Measurements from ENCODE around the gene GRAMD2A. TPM values are rescaled to one million over a fixed set of nuclear protein-coding genes. Genes with fewer than 3 reads are reported as not detected.

The GRAMD2A gene
- total and polyA plus RNA-seq, 2 experiments from 2014 or later = 0.70 to 2.8 TPM

GRCh38 chr15:72202302-72202701 is 4.7 kb upstream of the GRAMD2A start (continued):
- TF ChIP-seq REST (IDR thresholded peaks at IDR 0.05; ENCODE audit: unreplicated experiment) (no peak), EZH2 (IDR thresholded peaks at IDR 0.05; ENCODE audit: low read depth, unreplicated experiment) (no peak), ZNF331 (CRISPR knock-in tag; IDR thresholded peaks at IDR 0.05; ENCODE audit: low read depth) (no peak), CTCF (conservative IDR thresholded peaks at IDR 0.05; ENCODE audit: low read depth in 2 of 2) (no peak), EZH2phosphoT487 (IDR thresholded peaks at IDR 0.05; ENCODE audit: unreplicated experiment) (no peak)

- Histone ChIP-seq H3K79me2 (replicated peaks; ENCODE audit: insufficient read depth) (0 out of 2 replicates have a peak, but pooled peaks cover 2% of the 10 kb centered on the region), H3K4me2 (no peak overlapping the region), H3F3A (replicated peaks; ENCODE audit: low read depth) (peaks cover 82% of the 10 kb centered on the region), H3K4me1 (ENCODE audit: insufficient read depth) (0 out of 2 replicates have a peak, but pooled peaks cover 9% of the 10 kb centered on the region), H2AFZ (no peak overlapping the region), H3K27ac (ENCODE audit: low read depth) (no peak overlapping the region), H3K27me3 (ENCODE audit: insufficient read depth) (peaks cover 9% of the 10 kb centered on the region), H4K20me1 (replicated peaks; ENCODE audit: insufficient read depth) (peaks cover 56% of the 10 kb centered on the region), H3K36me3 (ENCODE audit: insufficient read depth) (peaks cover 64% of the 10 kb centered on the region), H3K4me3 (no peak overlapping the region), H3K9me2 (ENCODE audit: insufficient read depth) (no peaks in the 10 kb centered on the region)
- DNase-seq (ENCODE audit: low spot score) (no peak), ATAC-seq (no peak)
- Mint-ChIP-seq H3K4me1 (peaks cover 8% of the 10 kb centered on the region), H3K27ac (no peak overlapping the region), H3K9me3 (peaks cover 3% of the 10 kb centered on the region; the same call in 1 of the 3 replicates), H3K4me3 (no peak overlapping the region), H3K27me3 (ENCODE audit: insufficient read depth, low read depth, poor library complexity) (peaks cover 31% of the 10 kb centered on the region), H3K36me3 (ENCODE audit: low read depth) (peaks cover 85% of the 10 kb centered on the region)
- no peak for TF ChIP-seq ZNF114 (CRISPR knock-in tag; IDR thresholded peaks at IDR 0.05)
- no peak for TF ChIP-seq ETS1 (IDR thresholded peaks at IDR 0.05)
- no peak for TF ChIP-seq EZH2phosphoT487 (IDR thresholded peaks at IDR 0.05; ENCODE audit: unreplicated experiment)
- TF ChIP-seq REST (IDR thresholded peaks at IDR 0.05; ENCODE audit: unreplicated experiment) = no peak
- TF ChIP-seq JUNB (IDR thresholded peaks at IDR 0.05; ENCODE audit: unreplicated experiment) = no peak
Observed at GRCh38 chr15:72201391-72201921, 3.9 kb upstream of the GRAMD2A start.

Data from GM23338 (cell line).